Activated gamma-delta T cell treated with Interleukin-2 at 50 U/mL for 16 hours (primary cell): ENCODE results near the gene RC3H2.
"Not testable (repeated sequence)": the region's sequence is repeated elsewhere in the genome, so short reads cannot be mapped to it uniquely, and the experiment has no call there.

Source experiments
- DNase-seq: peaks from one replicate; pipeline ENCODE4 v3.0.0-alpha.2; 2020

The RC3H2 gene

GRCh38 chr9:122837266-122837850 lies 67.8 kb downstream of the RC3H2 start:
- no peak for DNase-seq

DNA sequence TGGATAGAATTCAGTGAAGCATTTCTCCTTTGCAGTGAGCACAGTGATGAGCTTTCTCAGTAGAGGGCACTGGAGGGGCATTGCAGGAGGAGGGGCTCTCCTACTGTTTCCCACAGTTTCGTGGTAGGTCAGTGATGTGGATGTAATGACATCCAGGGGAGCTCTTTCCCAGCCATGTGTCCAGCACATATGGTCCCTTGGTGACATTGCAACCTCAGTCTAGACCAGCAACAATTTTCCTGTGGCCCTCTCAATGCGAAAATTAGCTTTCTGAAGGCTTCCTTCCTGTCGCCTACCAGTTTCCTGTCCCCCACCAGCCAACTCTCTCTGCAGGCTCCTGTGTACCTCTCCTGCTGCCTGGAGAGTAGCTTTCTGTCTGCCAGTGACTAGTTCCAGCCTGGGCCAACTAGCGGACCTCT lies 69.8 kb downstream of the RC3H2 start:
- DNase-seq: peak; percentile 24

DNA sequence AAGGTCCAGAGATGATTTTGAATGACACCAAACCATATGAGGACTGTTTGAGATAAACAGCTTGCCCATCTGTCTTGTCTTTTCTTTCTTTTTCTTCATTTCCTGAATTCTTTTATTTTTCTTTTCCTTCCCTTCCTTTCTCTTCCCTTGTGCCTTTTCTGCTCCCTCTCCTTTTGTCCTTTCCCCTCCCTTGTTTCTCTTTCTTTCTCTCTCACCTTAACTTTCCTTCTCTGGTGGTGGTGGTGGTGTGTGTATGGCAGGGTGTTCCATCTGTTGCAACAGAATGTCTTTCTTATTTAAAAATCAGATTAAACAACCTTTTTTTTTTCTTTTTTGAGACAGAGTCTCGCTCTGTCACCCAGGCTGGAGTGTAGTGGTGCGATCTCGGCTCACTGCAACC lies 73.0 kb downstream of the RC3H2 start:
- no peak for DNase-seq

- DNase-seq: not testable (repeated sequence)
These were observed 76.2 kb downstream of the RC3H2 start for GRCh38 chr9:122828965-122829284.

DNA sequence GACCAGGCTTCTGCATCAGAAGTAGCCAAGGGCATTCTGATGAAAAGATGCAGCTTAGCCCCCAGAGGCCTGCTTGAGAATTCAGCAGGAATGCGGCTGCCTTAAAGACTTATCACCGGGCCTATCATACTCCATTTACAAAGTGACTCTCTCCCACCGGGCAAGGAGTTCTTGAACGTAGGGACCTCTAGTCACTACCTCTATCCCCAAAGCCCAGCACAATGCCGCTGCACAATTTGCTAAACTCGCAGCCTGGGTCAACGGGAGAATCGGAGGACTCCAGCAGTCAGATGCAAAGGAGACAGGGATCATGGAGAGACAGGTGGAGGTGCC lies 77.4 kb downstream of the RC3H2 start:
- no peak for DNase-seq

DNA sequence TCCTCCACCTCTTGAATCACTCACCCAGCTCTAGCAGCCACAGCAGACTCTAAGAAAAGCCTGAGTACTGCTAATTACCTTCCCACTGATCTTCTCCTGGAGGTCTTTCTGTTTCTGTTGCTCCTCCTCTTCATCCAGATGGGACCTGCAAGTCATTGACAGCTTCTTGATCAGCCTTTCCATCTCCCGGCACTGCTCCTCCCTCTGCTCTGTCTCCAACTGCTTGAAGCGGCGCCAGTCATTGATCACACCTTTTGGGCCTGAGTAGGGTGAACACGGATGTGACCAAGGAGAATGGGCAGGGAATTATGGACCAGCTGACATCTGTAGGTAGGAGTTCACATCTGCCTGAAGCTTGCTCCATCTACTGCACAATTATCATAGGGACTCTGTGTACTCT lies 82.2 kb downstream of the RC3H2 start:
- DNase-seq: no peak

GRCh38 chr9:122822056-122822455 lies 83.1 kb downstream of the RC3H2 start:
- DNase-seq: no peak

DNA sequence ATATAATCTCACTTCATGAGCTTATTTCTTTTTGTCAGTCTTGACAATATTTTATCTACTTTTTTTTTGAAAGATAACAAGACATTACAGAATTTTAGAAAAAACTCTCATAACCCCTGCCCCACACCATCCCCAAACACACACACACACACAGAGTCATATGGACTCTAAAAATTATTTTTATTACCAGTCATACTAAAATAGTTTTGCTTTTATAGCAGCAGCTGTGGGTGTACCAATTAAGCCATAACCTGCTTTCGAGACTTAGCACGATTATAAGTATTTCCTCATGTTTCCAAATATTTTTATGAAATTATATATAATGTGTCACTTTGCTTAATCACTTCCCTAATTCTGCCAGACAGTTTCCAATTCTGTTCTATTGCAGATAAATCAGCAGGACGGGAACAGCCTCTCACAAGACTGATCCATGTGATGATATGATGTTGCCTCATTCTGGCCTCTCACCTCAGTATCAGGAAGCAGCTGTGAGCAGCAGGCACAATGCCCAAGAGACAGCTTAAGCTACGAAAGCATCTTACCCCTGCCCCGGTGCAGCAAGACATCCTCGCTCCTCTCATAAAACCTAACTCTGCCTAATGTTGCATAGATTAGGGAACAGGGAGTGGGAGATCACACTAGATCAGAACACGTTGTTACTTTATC lies 83.7 kb downstream of the RC3H2 start:
- DNase-seq: no peak

DNA sequence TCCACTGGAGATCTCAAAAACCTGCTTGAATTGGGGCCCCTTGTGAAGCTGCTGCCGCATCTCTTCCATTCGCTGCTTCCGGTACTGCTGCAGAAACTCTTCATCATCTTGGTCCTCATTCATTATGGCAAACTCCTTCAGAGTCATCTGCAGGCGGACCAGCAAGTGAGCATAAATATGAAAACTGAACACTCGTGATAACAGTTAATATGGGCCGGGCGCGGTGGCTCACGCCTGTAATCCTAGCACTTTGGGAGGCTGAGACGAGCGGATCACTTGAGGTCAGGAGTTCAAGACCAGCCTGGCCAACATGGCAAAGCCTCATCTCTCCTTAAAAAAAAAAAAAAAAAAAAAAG lies 84.7 kb downstream of the RC3H2 start:
- DNase-seq: no peak

GRCh38 chr9:122819791-122820489 lies 85.2 kb downstream of the RC3H2 start:
- DNase-seq: no peak

DNA sequence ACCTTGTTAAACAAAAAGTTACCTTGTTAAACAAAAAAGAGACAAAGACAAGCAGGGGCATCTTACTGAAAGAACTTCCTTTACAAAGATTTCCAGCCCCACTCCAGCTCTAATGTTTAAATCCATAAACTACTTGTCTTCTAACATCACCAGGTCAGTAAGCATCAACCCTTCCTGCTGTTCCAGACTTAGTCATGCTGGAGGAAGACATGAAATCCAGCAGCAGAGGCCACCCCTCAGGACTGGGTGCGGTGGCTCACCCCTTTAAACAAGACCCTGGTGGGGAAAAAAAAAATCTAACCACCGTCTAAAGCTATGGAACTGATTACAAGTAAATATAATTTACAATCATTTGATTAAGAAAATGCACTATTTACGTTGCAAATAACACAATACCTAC lies 85.8 kb downstream of the RC3H2 start:
- DNase-seq: no peak

DNA sequence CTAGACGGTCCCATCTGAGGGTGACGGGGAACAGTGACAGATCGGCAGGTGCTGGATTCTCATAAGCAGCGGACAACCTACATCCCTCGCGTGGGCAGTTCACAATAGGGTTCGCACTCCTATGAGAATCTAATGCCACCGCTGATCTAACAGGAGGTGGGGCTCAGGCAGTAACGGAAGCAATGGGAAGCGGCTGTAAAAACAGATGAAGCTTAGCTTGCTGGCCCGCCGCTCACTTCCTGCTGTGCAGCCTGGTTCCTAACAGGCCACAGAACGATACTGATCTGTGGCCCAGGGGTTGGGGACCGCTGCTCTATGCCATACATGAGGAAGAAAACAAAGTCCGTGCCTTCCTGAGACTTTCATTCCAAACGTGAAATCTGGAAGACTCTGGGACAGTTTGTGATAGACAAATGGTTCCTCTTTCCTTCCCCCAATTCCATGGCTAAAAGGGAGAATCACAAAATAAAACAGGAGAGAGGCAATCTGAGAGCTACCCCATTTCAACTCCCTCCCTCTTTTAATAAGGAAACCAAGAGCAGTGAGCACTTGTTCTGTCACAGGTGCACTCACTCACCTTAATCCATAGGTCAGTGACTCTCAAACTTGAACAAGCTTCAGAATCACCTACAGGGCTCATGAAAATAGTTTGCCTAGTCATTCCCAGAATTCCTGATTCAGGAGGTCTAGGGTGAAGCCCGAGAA lies 88.8 kb downstream of the RC3H2 start:
- peak; percentile 49 for DNase-seq

GRCh38 chr9:122815544-122815943 lies 89.6 kb downstream of the RC3H2 start:
- no peak for DNase-seq

DNA sequence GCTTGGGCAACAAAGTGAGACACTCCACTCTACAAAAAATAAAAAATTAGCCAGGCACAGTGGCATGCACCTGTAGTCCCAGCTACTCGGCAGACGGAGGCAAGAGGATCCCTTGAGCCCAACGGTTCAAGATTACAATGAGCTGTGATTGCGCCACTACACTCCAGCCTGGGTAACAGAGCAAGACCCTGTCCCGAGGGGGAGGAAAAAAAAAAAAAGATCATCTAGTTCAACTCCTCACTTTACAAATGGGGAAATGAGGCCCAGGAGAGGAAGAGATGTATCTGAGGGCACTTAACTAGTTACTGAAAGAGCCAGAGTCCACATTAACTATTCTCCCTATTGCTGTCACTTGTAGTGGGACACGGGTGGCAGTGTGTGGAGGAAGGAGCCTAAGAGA lies 90.6 kb downstream of the RC3H2 start:
- no peak for DNase-seq

GRCh38 chr9:122812736-122813135 lies 92.4 kb downstream of the RC3H2 start:
- no peak for DNase-seq

DNA sequence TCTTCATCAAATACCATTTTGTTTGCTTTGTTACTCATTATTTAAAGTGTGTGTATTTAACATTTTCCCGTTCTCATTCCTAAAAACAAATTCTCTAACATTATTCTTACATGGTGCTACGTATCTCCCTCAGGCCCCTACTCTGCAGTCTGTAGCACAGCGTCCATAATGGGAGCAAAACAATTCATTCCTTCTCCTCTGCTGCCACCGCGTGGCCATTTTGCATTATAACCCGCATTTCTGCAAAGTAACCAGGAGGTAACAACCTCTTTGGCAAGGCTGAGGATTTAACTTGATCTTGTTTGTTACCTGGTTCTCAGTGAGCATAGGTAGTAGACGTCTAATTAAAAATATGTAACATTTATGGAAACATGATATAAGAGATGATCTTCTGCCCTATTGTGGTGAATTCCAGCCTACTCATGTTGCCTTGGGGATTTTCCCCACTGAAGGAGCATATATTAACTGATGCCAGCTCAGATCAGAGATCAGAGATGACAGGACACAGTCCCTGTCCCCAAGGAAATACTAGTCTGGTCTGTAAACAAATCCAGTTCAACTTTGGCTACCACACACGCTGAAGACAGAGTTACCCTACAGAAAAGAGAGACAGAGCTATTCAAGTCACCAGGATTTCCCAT lies 94.7 kb downstream of the RC3H2 start:
- DNase-seq: peak; percentile 72

GRCh38 chr9:122809261-122809660 lies 95.9 kb downstream of the RC3H2 start:
- DNase-seq: not testable (repeated sequence)

GRCh38 chr9:122808141-122808540 lies 97.0 kb downstream of the RC3H2 start:
- DNase-seq: no peak

DNA sequence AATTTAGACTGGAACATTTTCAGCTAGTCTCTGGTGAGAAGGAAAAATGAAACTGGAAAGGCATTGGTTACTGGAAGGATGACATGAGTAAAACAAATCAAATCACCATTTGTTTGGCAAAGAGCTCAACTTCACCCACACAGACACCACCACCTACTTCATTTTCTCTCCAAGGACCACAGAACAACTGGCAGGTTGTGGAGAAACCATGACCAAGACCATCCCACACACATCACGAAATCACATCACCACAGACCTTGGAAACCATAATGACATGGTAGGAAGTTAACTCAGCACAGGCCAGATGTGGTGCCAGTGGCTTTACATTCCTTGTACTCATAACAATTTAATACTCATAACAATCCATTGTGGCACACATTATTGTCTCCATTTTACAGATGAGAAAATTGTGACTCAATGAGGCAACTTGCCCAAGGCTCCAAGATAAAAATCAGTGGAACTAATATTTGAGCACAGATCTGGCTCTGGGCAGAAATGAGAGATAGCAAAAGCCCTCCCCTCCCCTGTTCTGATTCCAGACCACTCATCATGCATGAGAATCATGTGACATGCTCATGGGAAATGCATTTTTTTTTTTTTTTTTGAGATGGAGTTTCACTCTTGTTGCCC lies 97.8 kb downstream of the RC3H2 start:
- DNase-seq: no peak

DNA sequence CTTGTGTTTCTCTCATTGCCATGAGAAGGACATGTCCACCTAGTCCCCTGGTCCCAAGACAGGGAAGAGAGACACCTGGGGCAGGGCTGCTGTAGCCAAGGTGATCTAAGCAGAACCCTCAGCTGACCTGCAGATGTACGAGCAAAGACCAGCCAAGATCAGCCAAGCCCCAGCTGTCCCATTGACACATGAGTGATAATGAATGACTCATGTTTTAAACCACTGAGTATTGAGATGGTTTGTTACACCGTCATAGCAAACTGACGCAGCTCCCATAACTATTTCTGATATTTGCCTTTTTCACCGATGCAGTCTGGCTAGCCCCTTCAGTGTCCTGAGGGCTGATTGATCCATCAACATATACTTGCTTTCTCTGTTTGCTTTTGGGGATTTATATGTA lies 98.5 kb downstream of the RC3H2 start:
- DNase-seq: no peak

- DNase-seq: no peak
These were observed 104.8 kb downstream of the RC3H2 start, which contains the start of gene OR1K1 for GRCh38 chr9:122800066-122801060. OR1K1 (plus strand) TSS chr9:122800123; CDS start chr9:122800123, 0 bp downstream.
